GM13977 (cell line): ENCODE measurements around the gene PAX8.
"Not testable (repeated sequence)": the region's sequence is repeated elsewhere in the genome, so short reads cannot be mapped to it uniquely, and the experiment has no call there.

Source experiments
- DNase-seq: peaks from one replicate; pipeline ENCODE4 v3.0.0; 2012; ENCODE audit warnings: low spot score
- in situ Hi-C: fragments of 300-500 bp; cut with MboI; formaldehyde crosslinking; loops from one replicate; pipeline ENCODE4 v1.12.0; 2022; ENCODE audit warnings: low sequenced_read_pairs, low pct_unique_long_range_greater_than_20kb, mixed read lengths, inconsistent platforms; ENCODE audit not compliant: unreplicated experiment
- TF ChIP-seq, protein P1 (sequence below): IDR thresholded peaks from 2 replicates; pipeline ENCODE4 v1.5.1; 2012; ENCODE audit warnings: mild to moderate bottlenecking, control low read depth; ENCODE audit not compliant: insufficient read depth; ENCODE audit errors: extremely low read depth, missing control alignments

The PAX8 gene

DNA sequence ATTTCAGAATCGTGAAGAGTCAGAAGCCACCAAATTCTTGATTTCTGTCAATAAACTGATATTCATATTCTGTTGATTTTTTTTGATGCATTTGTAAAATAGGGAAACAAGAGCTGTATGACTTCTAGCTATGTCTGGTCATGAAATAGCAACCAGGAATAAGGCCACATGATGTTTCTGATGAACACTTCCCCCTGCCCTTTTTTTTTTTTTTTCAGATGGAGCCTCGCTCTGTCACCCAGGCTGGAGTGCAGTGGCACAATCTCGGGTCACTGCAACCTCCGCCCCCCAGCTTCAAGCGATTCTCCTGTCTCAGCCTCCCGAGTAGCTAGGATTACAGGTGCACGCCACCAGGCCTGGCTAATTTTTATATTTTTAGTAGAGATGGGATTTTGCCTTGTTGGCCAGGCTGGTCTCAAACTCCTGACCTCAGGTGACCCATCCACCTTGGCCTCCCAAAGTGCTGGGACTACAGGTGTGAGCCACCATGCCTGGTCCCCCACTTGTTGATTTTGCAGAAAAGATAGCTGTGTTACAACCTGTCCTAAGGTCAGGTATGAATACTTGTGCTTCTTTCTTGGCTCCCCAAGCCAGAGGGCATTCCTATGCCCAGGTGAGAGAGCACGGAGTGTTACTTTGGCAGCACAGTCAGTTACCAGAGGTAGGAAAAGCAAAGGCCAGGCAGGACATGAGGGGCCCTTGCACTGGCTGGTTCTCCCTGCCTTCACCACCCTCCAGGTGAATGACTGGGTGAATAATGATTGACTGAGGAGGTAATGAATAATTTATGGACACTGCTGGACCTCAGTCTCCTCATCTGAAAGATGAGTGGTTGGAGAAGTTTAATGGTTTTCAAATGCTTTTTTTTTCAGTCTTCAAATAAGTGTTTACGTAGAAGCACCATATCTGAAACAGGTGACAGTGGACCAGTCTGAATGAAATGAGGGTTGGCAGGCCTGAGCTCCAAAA, 39.6 kb downstream of the PAX8 start:
- in situ Hi-C loops = no loop called here
- TF ChIP-seq, protein P1, sequence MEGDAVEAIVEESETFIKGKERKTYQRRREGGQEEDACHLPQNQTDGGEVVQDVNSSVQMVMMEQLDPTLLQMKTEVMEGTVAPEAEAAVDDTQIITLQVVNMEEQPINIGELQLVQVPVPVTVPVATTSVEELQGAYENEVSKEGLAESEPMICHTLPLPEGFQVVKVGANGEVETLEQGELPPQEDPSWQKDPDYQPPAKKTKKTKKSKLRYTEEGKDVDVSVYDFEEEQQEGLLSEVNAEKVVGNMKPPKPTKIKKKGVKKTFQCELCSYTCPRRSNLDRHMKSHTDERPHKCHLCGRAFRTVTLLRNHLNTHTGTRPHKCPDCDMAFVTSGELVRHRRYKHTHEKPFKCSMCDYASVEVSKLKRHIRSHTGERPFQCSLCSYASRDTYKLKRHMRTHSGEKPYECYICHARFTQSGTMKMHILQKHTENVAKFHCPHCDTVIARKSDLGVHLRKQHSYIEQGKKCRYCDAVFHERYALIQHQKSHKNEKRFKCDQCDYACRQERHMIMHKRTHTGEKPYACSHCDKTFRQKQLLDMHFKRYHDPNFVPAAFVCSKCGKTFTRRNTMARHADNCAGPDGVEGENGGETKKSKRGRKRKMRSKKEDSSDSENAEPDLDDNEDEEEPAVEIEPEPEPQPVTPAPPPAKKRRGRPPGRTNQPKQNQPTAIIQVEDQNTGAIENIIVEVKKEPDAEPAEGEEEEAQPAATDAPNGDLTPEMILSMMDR = no peak
- DNase-seq = no peak

DNA sequence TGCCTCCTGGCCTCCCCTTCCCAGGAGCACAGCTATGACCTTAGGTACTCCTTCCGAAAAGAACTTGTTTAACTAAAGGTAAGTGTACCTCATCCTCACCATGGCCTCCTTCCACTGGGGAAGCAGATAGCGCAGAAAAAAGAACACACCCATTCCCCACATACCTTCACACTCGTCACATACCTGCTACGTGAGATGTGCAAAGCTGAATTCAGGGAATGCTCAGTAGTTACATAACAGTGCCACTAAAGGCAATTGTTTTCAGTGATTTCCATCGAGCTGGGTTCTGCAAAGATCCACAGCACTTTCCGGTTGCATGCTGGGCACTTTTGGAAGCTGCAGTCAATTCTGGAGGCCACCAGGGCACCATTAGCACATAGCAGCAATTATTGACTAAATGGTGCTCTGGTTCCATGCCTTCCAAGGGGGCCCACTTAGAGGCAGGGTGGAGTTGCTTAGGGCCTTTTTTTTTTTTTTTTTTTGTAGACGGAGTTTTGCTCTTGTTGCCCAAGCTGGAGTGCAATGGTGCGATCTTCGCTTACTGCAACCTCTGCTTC, 41.0 kb downstream of the PAX8 start:
- in situ Hi-C loops = no loop called here
- TF ChIP-seq, protein P1 = no peak
- DNase-seq = no peak

DNA sequence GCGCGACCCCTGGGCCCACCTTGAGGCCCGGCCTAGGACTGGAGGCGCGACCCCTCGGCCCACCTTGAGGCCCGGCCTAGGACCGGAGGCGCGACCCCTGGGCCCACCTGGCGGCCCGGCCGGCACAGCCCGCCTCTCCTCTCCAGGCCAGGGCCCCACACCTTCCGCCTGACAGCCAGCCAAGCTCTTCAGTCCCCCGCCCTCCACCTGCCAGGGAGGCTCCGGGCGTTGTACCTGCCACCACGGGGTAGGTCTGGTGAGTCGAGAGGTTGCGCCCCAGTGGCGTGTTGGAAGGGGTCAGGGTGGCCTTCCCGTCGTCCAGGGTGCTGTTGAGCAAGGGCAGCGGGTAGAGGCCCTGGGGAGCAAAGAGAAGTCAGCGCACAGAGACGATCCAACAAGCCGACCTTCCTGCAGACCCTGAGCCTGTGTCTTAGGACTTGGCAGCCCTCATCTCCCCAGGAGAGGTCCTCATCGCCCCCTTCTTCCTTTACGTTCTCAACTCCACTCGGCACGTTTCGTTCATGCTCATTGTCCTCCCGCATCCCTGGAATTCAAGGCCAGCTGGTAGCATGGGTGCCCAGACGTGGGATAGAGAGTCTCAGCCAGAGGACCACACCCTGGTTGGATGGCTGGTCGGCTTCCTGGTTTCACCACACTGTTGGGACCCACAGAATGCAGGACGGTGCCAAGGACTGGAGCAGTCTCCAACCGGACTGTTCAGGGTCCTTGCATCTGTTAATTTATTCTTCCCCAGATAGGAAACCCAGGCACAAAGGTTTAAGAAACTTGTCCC, 42.2 kb downstream of the PAX8 start:
- in situ Hi-C loops = no loop called here
- TF ChIP-seq, protein P1 = no peak
- DNase-seq = no peak

DNA sequence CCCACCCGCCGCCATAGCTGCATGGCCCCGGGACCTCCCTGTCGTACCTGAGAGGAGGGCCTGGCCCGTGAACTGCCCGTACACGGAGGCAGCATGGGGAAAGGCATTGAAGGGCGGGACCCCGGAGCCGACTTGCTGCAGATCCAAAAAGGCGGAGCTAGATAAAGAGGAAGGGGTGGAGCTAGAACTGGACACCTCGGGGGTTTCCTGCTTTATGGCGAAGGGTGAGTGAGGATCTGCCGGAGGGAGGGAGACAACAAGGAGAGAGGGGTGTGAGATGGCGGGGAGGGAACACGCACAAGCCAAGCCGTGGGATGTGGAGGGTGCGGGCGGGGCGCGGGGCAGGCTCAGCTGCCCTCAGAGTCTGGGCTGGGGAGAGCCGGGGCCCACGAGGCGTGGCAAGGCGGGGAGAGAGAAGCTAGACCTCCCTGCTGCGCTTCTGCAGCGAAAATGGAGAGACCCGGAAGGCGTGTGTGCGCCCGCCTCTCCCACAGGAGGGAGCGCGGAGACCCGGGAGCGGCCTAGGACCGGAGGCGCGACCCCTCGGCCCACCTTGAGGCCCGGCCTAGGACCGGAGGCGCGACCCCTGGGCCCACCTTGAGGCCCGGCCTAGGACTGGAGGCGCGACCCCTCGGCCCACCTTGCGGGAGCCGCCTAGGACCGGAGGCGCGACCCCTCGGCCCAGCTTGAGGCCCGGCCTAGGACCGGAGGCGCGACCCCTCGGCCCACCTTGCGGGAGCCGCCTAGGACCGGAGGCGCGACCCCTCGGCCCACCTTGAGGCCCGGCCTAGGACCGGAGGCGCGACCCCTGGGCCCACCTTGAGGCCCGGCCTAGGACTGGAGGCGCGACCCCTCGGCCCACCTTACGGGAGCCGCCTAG, 43.1 kb downstream of the PAX8 start:
- in situ Hi-C loops = not testable (repeated sequence)

DNA sequence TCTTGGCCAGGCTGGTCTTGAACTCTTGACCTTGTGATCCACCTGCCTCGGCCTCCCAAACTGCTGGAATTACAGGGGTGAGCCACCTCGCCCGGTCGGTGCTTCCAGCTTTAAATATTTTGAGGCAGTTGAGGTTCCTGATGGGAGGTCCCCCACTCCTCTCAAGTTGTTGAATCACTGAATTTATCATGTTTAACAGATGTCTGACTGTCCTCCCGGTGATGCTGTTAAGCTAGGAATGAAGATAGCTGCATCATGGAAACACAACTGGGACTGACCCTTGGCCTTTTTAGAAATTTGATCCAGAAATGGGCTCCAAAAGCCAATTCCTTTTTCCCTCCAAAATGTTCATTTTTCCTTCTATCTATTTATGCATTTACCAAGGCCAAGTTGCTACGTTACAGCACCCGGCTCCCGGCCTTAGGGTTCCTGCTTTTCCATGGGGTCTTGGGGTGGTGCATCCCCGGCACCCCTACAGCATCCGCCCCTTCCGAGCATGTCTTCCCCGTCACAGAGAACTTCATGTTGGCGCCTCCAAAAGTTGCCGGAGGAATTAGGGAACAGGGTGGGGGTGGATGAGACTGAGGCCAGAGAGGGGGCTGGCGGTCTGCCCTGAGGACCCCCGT, 43.9 kb downstream of the PAX8 start:
- DNase-seq = no peak
- TF ChIP-seq, protein P1 = no peak
- in situ Hi-C loops = no loop called here

More for the DNA sequence above, 43.1 kb downstream of the PAX8 start:
- peak; percentile 80 for DNase-seq

DNA sequence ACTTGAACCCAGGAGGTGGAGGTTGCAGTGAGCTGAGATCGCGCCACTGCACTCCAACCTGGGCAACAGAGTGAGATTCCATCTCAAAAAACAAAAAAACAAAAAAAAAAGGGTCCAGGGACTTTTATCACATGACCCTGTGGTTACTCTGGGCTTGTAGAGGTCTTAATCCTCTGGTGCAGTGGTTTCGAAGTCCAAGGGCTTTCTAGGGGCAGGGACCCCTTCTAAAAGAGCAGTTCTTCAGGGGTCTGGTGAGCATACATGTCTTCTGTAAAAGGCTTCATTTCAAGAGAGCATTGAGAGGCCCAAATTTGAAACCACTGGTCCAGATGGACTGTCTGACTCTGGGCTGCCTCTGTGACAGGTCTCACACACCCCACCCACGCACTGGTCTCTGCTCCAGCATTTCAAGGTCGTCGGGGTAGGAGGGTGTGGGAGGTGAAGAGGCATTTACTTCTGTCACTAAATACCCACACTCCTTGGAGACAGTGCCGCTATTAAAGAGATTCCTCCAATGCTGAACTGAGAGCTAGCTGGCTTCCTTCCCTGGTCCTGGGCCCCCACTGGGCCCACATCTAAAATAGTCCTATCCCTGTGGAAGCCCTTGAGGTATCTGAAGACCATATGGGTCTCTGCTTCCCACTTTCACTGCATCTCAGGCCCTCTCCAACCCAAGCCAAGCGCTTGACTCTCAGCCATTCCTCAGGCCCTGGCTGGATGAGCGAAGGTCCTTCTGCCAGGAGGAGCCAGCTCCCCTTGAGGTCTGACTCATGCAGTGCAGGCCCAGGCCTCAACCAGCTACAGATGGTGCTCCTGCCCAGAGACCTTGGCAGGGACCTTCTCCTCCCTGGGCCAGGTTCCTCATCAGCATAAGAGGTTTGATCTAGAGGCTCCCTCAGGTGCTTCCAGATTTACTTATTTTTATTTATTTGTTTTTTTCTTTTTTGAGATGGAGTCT, 44.8 kb downstream of the PAX8 start:
- TF ChIP-seq, protein P1 = peak; percentile 15
- DNase-seq = no peak
- in situ Hi-C loops = no loop called here
